Choroid plexus epithelial cell (primary cell): Measurements from ENCODE around the gene FLT4.

Experiments used
- DNase-seq: peaks from one replicate; pipeline ENCODE4 v3.0.0-alpha.2; 2010; ENCODE audit warnings: low read depth
- H3K4me3 ChIP-seq: 2 replicates; pipeline ENCODE4 v1.5.1; 2011; ENCODE audit warnings: low read depth, mild to moderate bottlenecking, control low read depth, low read length, moderate library complexity
- TF ChIP-seq, protein P1 (sequence below): conservative IDR thresholded peaks from 2 replicates; pipeline ENCODE4 v1.5.1; 2011; ENCODE audit warnings: low read depth, mild to moderate bottlenecking, control low read depth, inconsistent platforms, low read length, moderate library complexity

Gene FLT4

DNA sequence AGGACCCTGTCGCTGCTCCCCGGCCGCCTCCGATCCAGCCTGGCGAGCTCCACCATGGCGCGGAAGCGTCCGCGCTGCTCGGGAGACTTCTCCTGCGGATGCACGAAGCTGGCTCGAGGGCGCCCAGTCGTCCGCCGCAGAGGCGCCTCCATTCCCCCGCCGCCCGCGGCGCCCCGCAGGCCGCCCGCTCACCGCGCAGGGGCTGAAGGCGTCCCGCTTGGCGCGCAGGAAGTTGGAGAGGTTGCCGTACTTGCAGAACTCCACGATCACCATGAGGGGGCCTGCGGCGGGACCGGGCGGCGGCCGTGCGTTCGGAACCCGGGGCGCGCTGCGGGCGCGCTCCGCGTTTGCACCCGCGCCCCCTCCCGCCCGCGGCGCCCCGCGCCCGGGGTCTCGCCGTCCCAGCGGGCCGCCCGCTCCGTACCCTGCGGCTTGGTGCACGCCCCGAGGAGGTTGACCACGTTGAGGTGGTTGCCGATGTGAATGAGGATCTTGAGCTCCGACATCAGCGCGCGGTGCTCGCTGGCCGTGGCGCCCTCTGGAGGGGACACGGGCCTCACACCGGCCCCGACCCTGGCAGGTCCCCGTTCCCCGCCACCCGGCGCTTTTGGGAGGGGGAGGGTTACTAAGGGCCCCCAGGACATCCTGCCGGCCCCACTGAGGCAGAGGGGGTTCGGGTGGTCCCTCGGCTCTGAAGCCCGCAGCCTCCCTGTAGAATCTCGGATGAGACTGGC, 30.4 kb downstream of the FLT4 start:
- TF ChIP-seq, protein P1, sequence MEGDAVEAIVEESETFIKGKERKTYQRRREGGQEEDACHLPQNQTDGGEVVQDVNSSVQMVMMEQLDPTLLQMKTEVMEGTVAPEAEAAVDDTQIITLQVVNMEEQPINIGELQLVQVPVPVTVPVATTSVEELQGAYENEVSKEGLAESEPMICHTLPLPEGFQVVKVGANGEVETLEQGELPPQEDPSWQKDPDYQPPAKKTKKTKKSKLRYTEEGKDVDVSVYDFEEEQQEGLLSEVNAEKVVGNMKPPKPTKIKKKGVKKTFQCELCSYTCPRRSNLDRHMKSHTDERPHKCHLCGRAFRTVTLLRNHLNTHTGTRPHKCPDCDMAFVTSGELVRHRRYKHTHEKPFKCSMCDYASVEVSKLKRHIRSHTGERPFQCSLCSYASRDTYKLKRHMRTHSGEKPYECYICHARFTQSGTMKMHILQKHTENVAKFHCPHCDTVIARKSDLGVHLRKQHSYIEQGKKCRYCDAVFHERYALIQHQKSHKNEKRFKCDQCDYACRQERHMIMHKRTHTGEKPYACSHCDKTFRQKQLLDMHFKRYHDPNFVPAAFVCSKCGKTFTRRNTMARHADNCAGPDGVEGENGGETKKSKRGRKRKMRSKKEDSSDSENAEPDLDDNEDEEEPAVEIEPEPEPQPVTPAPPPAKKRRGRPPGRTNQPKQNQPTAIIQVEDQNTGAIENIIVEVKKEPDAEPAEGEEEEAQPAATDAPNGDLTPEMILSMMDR: peak; percentile 45
- peak overlapping the region; percentile 38 for H3K4me3 ChIP-seq
- DNase-seq: peak; percentile 63

DNA sequence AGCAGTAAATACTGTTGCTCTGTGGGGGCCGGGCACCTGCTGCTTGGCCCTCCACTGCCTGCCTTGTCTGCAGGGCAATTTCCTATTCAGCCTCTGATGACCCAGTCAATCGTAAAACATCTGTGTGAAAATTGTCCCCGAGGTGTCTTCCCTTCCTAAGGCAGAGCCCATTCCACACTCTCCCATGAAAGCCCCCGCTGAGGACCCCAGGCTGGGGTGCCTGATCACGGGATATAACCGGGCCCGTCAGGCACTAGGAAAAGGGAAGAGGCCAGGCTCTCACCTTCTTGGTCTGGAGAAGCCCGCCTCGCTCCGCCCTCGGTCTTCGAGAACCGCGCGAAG, 30.9 kb downstream of the FLT4 start:
- DNase-seq: no peak
- TF ChIP-seq, protein P1: no peak
- H3K4me3 ChIP-seq: peak overlapping the region; percentile 38

- TF ChIP-seq, protein P1: no peak
- H3K4me3 ChIP-seq: no peak overlapping the region
- no peak for DNase-seq
These were observed 35.6 kb downstream of the FLT4 start for GRCh38 chr5:180613814-180614188.

- no peak for DNase-seq
These were observed 36.1 kb downstream of the FLT4 start for GRCh38 chr5:180613188-180613813.

GRCh38 chr5:180612683-180613082, 36.7 kb downstream of the FLT4 start:
- TF ChIP-seq, protein P1: no peak
- H3K4me3 ChIP-seq: no peak overlapping the region
- no peak for DNase-seq

More at GRCh38 chr5:180613188-180613813, 36.1 kb downstream of the FLT4 start:
- TF ChIP-seq, protein P1: no peak
- no peak overlapping the region for H3K4me3 ChIP-seq

- no peak for DNase-seq
- H3K4me3 ChIP-seq: no peak overlapping the region
- TF ChIP-seq, protein P1: no peak
These were observed 38.1 kb downstream of the FLT4 start for GRCh38 chr5:180611140-180611850.
